HEK293 (cell line): Measurements from ENCODE around the gene CACNA1G.

ENCODE experiments used
- CTCF ChIA-PET: fragments of 350-600 bp; formaldehyde crosslinking; extraction: SDS; loops from one replicate; lab custom pipeline; 2021; ENCODE audit warnings: antibody characterized with exemption; lab: Yijun Ruan, JAX
- POLR2A ChIA-PET: fragments of 300-600 bp; formaldehyde crosslinking; extraction: SDS; loops from one replicate; lab custom pipeline; 2020; ENCODE audit warnings: antibody characterized with exemption, inconsistent platforms; lab: Yijun Ruan, JAX
- H3K27ac ChIP-seq: fragments of 200-500 bp; sonication (Bioruptor generic); 2 replicates; pipeline ENCODE4 v1.5.1; 2014; ENCODE audit warnings: low read depth, low read length, control low read depth, inconsistent platforms; ENCODE audit errors: extremely low read depth
- H3K36me3 ChIP-seq, 2 experiments: fragments of 200-500 bp in 1 of 2; sonication (Bioruptor generic) in 1 of 2; 1 replicate in 1 of 2; 2 replicates in 1 of 2; pipeline ENCODE4 v1.5.1; 2014 to 2017; ENCODE audit warnings: inconsistent platforms in 2 of 2, low read length in 2 of 2; ENCODE audit not compliant: control insufficient read depth in 2 of 2, insufficient read depth in 1 of 2
- H3K4me1 ChIP-seq: fragments of 200-500 bp; sonication (Bioruptor generic); 2 replicates; pipeline ENCODE4 v1.5.1; 2014; ENCODE audit warnings: mild to moderate bottlenecking, low read length, inconsistent platforms; ENCODE audit not compliant: control insufficient read depth, insufficient read depth
- H3K4me3 ChIP-seq: 2 replicates; pipeline ENCODE4 v1.5.1; 2011; ENCODE audit warnings: low read depth, mild to moderate bottlenecking, control low read depth, low read length, moderate library complexity
- H3K9me3 ChIP-seq: fragments of 200-500 bp; sonication (Bioruptor generic); 2 replicates; pipeline ENCODE4 v1.5.1; 2014; ENCODE audit warnings: low read depth, low read length, inconsistent platforms; ENCODE audit not compliant: control insufficient read depth, insufficient read depth
- GLIS1 ChIP-seq: fragments of 450-650 bp; formaldehyde crosslinking; IDR thresholded peaks from 2 replicates; pipeline ENCODE4 v1.5.1; 2016; ENCODE audit warnings: missing biosample characterization, missing genetic modification characterization
- HOXA7 ChIP-seq: sonication (generic); formaldehyde crosslinking; IDR thresholded peaks from 2 replicates; pipeline ENCODE4 v1.8.1; 2022; ENCODE audit warnings: missing genetic modification reagents, borderline replicate concordance
- HOXC10 ChIP-seq: sonication (generic); formaldehyde crosslinking; IDR thresholded peaks from 2 replicates; pipeline ENCODE4 v1.8.1; 2023; ENCODE audit warnings: mild to moderate bottlenecking, missing genetic modification reagents
- KLF10 ChIP-seq: fragments of 450-650 bp; IDR thresholded peaks from 2 replicates; pipeline ENCODE4 v1.5.1; 2018; ENCODE audit warnings: missing biosample characterization, mild to moderate bottlenecking, missing genetic modification characterization
- MZF1 ChIP-seq: fragments of 450-650 bp; formaldehyde crosslinking; IDR thresholded peaks from 2 replicates; pipeline ENCODE4 v1.5.1; 2017; ENCODE audit warnings: missing biosample characterization, missing genetic modification characterization, borderline replicate concordance
- SP2 ChIP-seq: fragments of 450-650 bp; formaldehyde crosslinking; IDR thresholded peaks from 2 replicates; pipeline ENCODE4 v1.5.1; 2016; ENCODE audit warnings: missing biosample characterization, missing genetic modification characterization
- WT1 ChIP-seq: fragments of 450-650 bp; formaldehyde crosslinking; IDR thresholded peaks from 2 replicates; pipeline ENCODE4 v1.5.1; 2016; ENCODE audit warnings: missing biosample characterization, missing genetic modification characterization
- YY2 ChIP-seq: fragments of 450-650 bp; formaldehyde crosslinking; IDR thresholded peaks from 2 replicates; pipeline ENCODE4 v1.5.1; 2016; ENCODE audit warnings: missing biosample characterization, missing genetic modification characterization
- ZFHX2 ChIP-seq: fragments of 450-650 bp; formaldehyde crosslinking; conservative IDR thresholded peaks from 2 replicates; pipeline ENCODE4 v1.5.1; 2016; ENCODE audit warnings: missing biosample characterization, missing genetic modification characterization
- ZFP41 ChIP-seq: fragments of 450-650 bp; formaldehyde crosslinking; IDR thresholded peaks from 2 replicates; pipeline ENCODE4 v1.5.1; 2016; ENCODE audit warnings: missing biosample characterization, missing genetic modification characterization, borderline replicate concordance
- ZNF112 ChIP-seq: fragments of 450-650 bp; formaldehyde crosslinking; IDR thresholded peaks from 2 replicates; pipeline ENCODE4 v1.5.0; 2017; ENCODE audit warnings: missing biosample characterization, missing genetic modification characterization
- ZNF146 ChIP-seq: fragments of 450-650 bp; formaldehyde crosslinking; IDR thresholded peaks from 2 replicates; pipeline ENCODE4 v1.5.1; 2016; ENCODE audit warnings: missing biosample characterization, missing genetic modification characterization
- ZNF169 ChIP-seq: fragments of 450-650 bp; formaldehyde crosslinking; IDR thresholded peaks from 2 replicates; pipeline ENCODE4 v1.5.1; 2016; ENCODE audit warnings: missing biosample characterization, missing genetic modification characterization
- ZNF175 ChIP-seq: fragments of 450-650 bp; formaldehyde crosslinking; IDR thresholded peaks from 2 replicates; pipeline ENCODE4 v1.5.1; 2016; ENCODE audit warnings: missing biosample characterization, missing genetic modification characterization
- ZNF184 ChIP-seq: fragments of 450-650 bp; IDR thresholded peaks from 2 replicates; pipeline ENCODE4 v1.5.1; 2018; ENCODE audit warnings: missing biosample characterization, mild to moderate bottlenecking, missing genetic modification characterization
- ZNF214 ChIP-seq: fragments of 450-650 bp; formaldehyde crosslinking; IDR thresholded peaks from 2 replicates; pipeline ENCODE4 v1.5.1; 2017; ENCODE audit warnings: missing biosample characterization, mild to moderate bottlenecking, missing genetic modification characterization, borderline replicate concordance
- ZNF239 ChIP-seq: fragments of 450-650 bp; formaldehyde crosslinking; IDR thresholded peaks from 2 replicates; pipeline ENCODE4 v1.5.1; 2016; ENCODE audit warnings: missing biosample characterization, missing genetic modification characterization
- ZNF311 ChIP-seq: fragments of 450-650 bp; formaldehyde crosslinking; IDR thresholded peaks from 2 replicates; pipeline ENCODE4 v1.5.1; 2017; ENCODE audit warnings: missing biosample characterization, missing genetic modification characterization, borderline replicate concordance
- ZNF335 ChIP-seq: fragments of 450-650 bp; formaldehyde crosslinking; conservative IDR thresholded peaks from 2 replicates; pipeline ENCODE4 v1.5.1; 2016; ENCODE audit warnings: missing biosample characterization, missing genetic modification characterization
- ZNF341 ChIP-seq: fragments of 450-650 bp; formaldehyde crosslinking; IDR thresholded peaks from 2 replicates; pipeline ENCODE4; 2016; ENCODE audit warnings: low read depth, missing biosample characterization, missing genetic modification characterization
- ZNF501 ChIP-seq: fragments of 450-650 bp; formaldehyde crosslinking; IDR thresholded peaks from 2 replicates; pipeline ENCODE4 v1.5.1; 2016; ENCODE audit warnings: missing biosample characterization, missing genetic modification characterization
- ZNF514 ChIP-seq: fragments of 450-650 bp; formaldehyde crosslinking; IDR thresholded peaks from 2 replicates; pipeline ENCODE4 v1.5.1; 2016; ENCODE audit warnings: missing biosample characterization, missing genetic modification characterization
- ZNF610 ChIP-seq: fragments of 450-650 bp; formaldehyde crosslinking; IDR thresholded peaks from 2 replicates; pipeline ENCODE4 v1.5.1; 2016; ENCODE audit warnings: missing biosample characterization, missing genetic modification characterization, borderline replicate concordance
- ZNF660 ChIP-seq: fragments of 450-650 bp; IDR thresholded peaks from 2 replicates; pipeline ENCODE4 v1.5.1; 2018; ENCODE audit warnings: missing biosample characterization, mild to moderate bottlenecking, missing genetic modification characterization
- ZNF701 ChIP-seq: fragments of 450-650 bp; formaldehyde crosslinking; IDR thresholded peaks from 2 replicates; pipeline ENCODE4 v1.5.1; 2016; ENCODE audit warnings: missing biosample characterization, missing genetic modification characterization
- ZSCAN16 ChIP-seq: fragments of 450-650 bp; formaldehyde crosslinking; IDR thresholded peaks from 2 replicates; pipeline ENCODE4 v1.5.1; 2016; ENCODE audit warnings: missing biosample characterization, missing genetic modification characterization
- TF ChIP-seq, protein P1 (sequence below): fragments of 450-650 bp; formaldehyde crosslinking; IDR thresholded peaks from 2 replicates; pipeline ENCODE4 v1.5.1; 2016; ENCODE audit warnings: missing biosample characterization, missing genetic modification characterization
- TF ChIP-seq, protein P2 (sequence below): fragments of 450-650 bp; formaldehyde crosslinking; IDR thresholded peaks from 2 replicates; pipeline ENCODE4 v1.5.1; 2016; ENCODE audit warnings: missing biosample characterization, missing genetic modification characterization
- TF ChIP-seq, protein P3 (sequence below): fragments of 450-650 bp; formaldehyde crosslinking; IDR thresholded peaks from 2 replicates; pipeline ENCODE4 v1.5.1; 2016; ENCODE audit warnings: missing biosample characterization, missing genetic modification characterization
- TF ChIP-seq, protein P4 (sequence below): fragments of 450-650 bp; formaldehyde crosslinking; IDR thresholded peaks from 2 replicates; pipeline ENCODE4 v1.5.0; 2017; ENCODE audit warnings: missing biosample characterization, missing genetic modification characterization, borderline replicate concordance
- TF ChIP-seq, protein P5 (sequence below): fragments of 450-650 bp; formaldehyde crosslinking; IDR thresholded peaks from 2 replicates; pipeline ENCODE4 v1.5.1; 2016; ENCODE audit warnings: missing biosample characterization, missing genetic modification characterization

CACNA1G gene

DNA sequence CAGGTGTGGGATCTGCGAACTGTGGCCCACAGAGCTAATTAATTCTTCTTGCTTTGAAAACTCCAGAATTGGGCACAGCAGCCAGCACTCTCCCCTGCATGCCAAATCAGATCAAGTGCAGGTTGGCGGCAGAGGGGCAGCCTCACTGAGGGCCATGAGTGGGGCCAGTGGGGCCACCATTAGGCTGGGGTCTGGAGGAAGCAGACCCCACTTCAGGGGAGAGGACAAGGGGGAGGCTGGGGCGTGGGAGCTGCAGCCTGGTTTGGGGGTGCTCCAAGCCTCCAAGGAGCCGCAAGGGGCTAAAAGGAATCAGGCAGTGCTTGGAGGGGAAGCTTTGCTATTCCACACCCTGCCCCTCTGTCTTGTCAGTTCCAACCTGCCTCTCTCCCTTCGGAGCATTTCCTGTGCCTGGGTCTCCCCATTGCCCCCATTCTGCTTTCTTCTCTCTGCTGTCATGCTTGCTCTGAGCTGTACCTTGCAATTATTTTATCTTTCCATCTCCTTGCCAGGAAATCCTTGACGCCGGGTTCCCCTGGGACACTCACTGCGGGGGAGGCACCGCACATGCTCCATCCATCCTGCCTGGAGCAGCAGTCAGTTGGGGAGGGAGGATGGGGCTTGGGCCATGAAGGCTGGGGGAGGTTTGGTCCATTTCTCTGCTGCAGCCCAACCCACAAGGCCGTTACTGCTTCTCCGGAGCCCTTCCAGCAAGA lies 70.8 kb downstream of the CACNA1G start:
- no peaks in the 10 kb centered on the region for H3K36me3 ChIP-seq
- no peak overlapping the region for H3K4me3 ChIP-seq
- ChIA-PET CTCF (interaction anchor here (0.6 to 9.7 kb wide), 34 partner anchors 7 to 152 kb away, joined by 3 to 231 read pairs (median 4); partner anchors contain the start of genes CACNA1G and SPATA20), POLR2A (interaction anchor here (1.0 to 1.9 kb wide), 3 partner anchors 8 to 80 kb away, joined by 3 to 8 read pairs (median 3); no protein-coding TSS in a partner anchor)
- H3K27ac ChIP-seq = no peak overlapping the region
- H3K9me3 ChIP-seq = no peaks in the 10 kb centered on the region
- H3K4me1 ChIP-seq = no peaks in the 10 kb centered on the region; the same call in 1 of the 2 replicates
- no peak for TF ChIP-seq ZNF514 (tag by site-specific recombination)
- TF ChIP-seq, protein P1, sequence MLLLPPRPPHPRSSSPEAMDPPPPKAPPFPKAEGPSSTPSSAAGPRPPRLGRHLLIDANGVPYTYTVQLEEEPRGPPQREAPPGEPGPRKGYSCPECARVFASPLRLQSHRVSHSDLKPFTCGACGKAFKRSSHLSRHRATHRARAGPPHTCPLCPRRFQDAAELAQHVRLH = no peak
- no peak for TF ChIP-seq ZNF184 (tag by site-specific recombination)
- no peak for TF ChIP-seq ZNF169
- TF ChIP-seq KLF10 (tag by site-specific recombination) = no peak
- TF ChIP-seq, protein P2, sequence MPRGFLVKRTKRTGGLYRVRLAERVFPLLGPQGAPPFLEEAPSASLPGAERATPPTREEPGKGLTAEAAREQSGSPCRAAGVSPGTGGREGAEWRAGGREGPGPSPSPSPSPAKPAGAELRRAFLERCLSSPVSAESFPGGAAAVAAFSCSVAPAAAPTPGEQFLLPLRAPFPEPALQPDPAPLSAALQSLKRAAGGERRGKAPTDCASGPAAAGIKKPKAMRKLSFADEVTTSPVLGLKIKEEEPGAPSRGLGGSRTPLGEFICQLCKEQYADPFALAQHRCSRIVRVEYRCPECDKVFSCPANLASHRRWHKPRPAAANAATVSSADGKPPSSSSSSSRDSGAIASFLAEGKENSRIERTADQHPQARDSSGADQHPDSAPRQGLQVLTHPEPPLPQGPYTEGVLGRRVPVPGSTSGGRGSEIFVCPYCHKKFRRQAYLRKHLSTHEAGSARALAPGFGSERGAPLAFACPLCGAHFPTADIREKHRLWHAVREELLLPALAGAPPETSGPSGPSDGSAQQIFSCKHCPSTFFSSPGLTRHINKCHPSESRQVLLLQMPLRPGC = no peak
- TF ChIP-seq, protein P3, sequence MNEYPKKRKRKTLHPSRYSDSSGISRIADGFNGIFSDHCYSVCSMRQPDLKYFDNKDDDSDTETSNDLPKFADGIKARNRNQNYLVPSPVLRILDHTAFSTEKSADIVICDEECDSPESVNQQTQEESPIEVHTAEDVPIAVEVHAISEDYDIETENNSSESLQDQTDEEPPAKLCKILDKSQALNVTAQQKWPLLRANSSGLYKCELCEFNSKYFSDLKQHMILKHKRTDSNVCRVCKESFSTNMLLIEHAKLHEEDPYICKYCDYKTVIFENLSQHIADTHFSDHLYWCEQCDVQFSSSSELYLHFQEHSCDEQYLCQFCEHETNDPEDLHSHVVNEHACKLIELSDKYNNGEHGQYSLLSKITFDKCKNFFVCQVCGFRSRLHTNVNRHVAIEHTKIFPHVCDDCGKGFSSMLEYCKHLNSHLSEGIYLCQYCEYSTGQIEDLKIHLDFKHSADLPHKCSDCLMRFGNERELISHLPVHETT (tag by site-specific recombination) = no peak
- TF ChIP-seq GLIS1 (tag by site-specific recombination) = peak; percentile 78
- TF ChIP-seq, protein P4, sequence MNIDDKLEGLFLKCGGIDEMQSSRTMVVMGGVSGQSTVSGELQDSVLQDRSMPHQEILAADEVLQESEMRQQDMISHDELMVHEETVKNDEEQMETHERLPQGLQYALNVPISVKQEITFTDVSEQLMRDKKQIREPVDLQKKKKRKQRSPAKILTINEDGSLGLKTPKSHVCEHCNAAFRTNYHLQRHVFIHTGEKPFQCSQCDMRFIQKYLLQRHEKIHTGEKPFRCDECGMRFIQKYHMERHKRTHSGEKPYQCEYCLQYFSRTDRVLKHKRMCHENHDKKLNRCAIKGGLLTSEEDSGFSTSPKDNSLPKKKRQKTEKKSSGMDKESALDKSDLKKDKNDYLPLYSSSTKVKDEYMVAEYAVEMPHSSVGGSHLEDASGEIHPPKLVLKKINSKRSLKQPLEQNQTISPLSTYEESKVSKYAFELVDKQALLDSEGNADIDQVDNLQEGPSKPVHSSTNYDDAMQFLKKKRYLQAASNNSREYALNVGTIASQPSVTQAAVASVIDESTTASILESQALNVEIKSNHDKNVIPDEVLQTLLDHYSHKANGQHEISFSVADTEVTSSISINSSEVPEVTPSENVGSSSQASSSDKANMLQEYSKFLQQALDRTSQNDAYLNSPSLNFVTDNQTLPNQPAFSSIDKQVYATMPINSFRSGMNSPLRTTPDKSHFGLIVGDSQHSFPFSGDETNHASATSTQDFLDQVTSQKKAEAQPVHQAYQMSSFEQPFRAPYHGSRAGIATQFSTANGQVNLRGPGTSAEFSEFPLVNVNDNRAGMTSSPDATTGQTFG (tag by site-specific recombination) = no peak
- TF ChIP-seq ZNF501 (tag by site-specific recombination) = no peak
- no peak for TF ChIP-seq HOXC10 (CRISPR knock-in tag)
- TF ChIP-seq MZF1 (tag by site-specific recombination) = no peak
- TF ChIP-seq WT1 (tag by site-specific recombination) = peak; percentile 70
- no peak for TF ChIP-seq HOXA7 (CRISPR knock-in tag)
- no peak for TF ChIP-seq ZNF239 (tag by site-specific recombination)
- TF ChIP-seq ZNF112 (tag by site-specific recombination) = no peak
- TF ChIP-seq ZNF311 = no peak
- TF ChIP-seq ZNF335 (tag by site-specific recombination) = no peak
- TF ChIP-seq ZNF610 (tag by site-specific recombination) = no peak
- no peak for TF ChIP-seq ZFP41 (tag by site-specific recombination)
- TF ChIP-seq ZFHX2 (tag by site-specific recombination) = peak; percentile 63
- no peak for TF ChIP-seq ZNF701 (tag by site-specific recombination)
- no peak for TF ChIP-seq ZNF146 (tag by site-specific recombination)
- TF ChIP-seq, protein P5, sequence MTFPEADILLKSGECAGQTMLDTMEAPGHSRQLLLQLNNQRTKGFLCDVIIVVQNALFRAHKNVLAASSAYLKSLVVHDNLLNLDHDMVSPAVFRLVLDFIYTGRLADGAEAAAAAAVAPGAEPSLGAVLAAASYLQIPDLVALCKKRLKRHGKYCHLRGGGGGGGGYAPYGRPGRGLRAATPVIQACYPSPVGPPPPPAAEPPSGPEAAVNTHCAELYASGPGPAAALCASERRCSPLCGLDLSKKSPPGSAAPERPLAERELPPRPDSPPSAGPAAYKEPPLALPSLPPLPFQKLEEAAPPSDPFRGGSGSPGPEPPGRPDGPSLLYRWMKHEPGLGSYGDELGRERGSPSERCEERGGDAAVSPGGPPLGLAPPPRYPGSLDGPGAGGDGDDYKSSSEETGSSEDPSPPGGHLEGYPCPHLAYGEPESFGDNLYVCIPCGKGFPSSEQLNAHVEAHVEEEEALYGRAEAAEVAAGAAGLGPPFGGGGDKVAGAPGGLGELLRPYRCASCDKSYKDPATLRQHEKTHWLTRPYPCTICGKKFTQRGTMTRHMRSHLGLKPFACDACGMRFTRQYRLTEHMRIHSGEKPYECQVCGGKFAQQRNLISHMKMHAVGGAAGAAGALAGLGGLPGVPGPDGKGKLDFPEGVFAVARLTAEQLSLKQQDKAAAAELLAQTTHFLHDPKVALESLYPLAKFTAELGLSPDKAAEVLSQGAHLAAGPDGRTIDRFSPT (tag by site-specific recombination) = no peak
- TF ChIP-seq ZNF341 = peak; percentile 26; the same call in 1 of the 2 replicates
- TF ChIP-seq ZNF660 = no peak
- no peak for TF ChIP-seq SP2 (tag by site-specific recombination)
- TF ChIP-seq ZNF214 (tag by site-specific recombination) = no peak
- TF ChIP-seq YY2 (tag by site-specific recombination) = no peak
- no peak for TF ChIP-seq ZNF175 (tag by site-specific recombination)
- TF ChIP-seq ZSCAN16 = no peak
